Fibroblast of lung (primary cell): Measurements from ENCODE around the gene BTNL3.

ENCODE experiments used
- EZH2 ChIP-seq: IDR thresholded peaks from 2 replicates; pipeline ENCODE4 v1.5.1; 2012; ENCODE audit warnings: low read length, control low read depth, mild to moderate bottlenecking; ENCODE audit errors: missing control alignments
- TF ChIP-seq, protein P1 (sequence below), 2 donors: IDR thresholded peaks in 1 of 2; conservative IDR thresholded peaks in 1 of 2; 1 replicate in 1 of 2; 2 replicates in 1 of 2; pipeline ENCODE4 v1.5.1; 2011 to 2012; ENCODE audit warnings: low read length in 2 of 2, control low read depth in 1 of 2, inconsistent platforms in 1 of 2, low read depth in 1 of 2, mild to moderate bottlenecking in 1 of 2

DNA sequence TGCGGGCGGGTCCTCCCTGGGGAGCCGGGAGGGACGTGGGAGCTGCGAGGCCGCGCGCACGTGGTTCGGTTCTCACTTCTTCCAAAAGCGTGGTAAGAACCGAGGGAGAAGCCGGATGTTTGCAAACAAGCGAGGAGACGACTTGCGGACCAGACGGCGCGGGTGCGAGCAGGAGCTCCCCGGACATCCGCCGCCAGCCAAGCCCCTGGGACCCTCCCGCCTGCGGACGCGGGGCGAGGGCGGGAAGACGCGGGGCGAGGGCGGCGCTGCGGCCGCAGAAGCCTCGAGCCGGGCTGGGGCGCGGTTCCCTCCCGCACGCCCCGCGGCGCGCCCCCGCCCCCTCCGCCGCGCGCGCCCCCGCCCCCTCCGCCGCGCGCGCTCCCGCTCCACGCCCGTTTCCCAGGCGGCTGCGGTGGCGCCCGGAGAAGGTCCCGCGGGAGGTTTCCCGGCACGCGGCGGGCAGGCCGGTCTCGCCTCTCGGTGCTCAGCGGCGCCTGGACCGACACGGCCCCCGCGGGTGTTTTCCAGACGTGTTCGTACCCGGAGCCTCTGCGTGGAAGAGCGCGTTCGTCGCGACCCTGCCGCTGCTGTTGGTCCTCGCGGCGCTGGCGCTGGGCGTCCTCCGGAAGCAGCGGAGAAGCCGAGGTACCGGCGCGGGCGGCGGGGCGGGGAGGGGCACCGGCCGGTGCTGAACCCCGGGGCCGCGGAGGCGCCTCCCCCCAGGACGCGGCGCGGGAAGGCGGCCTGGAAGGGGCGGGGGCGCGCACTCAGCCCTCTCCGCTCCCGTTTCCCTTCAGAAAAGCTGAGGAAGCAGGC lies 64.2 kb downstream of the BTNL3 start:
- peak; percentile 53 for TF ChIP-seq EZH2
- TF ChIP-seq, protein P1, sequence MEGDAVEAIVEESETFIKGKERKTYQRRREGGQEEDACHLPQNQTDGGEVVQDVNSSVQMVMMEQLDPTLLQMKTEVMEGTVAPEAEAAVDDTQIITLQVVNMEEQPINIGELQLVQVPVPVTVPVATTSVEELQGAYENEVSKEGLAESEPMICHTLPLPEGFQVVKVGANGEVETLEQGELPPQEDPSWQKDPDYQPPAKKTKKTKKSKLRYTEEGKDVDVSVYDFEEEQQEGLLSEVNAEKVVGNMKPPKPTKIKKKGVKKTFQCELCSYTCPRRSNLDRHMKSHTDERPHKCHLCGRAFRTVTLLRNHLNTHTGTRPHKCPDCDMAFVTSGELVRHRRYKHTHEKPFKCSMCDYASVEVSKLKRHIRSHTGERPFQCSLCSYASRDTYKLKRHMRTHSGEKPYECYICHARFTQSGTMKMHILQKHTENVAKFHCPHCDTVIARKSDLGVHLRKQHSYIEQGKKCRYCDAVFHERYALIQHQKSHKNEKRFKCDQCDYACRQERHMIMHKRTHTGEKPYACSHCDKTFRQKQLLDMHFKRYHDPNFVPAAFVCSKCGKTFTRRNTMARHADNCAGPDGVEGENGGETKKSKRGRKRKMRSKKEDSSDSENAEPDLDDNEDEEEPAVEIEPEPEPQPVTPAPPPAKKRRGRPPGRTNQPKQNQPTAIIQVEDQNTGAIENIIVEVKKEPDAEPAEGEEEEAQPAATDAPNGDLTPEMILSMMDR (conservative IDR thresholded peaks at IDR 0.05 in 1 of 2, IDR thresholded peaks at IDR 0.05 in 1 of 2; ENCODE audit: low read depth in 1 of 2, low read length in 2 of 2): no peak
